Right kidney (tissue), 1 donor: ENCODE measurements around the gene QSOX1.

Source experiments
- DNase-seq: peaks from one replicate; pipeline ENCODE4 v3.0.0-alpha.2; 2016

Gene QSOX1

DNA sequence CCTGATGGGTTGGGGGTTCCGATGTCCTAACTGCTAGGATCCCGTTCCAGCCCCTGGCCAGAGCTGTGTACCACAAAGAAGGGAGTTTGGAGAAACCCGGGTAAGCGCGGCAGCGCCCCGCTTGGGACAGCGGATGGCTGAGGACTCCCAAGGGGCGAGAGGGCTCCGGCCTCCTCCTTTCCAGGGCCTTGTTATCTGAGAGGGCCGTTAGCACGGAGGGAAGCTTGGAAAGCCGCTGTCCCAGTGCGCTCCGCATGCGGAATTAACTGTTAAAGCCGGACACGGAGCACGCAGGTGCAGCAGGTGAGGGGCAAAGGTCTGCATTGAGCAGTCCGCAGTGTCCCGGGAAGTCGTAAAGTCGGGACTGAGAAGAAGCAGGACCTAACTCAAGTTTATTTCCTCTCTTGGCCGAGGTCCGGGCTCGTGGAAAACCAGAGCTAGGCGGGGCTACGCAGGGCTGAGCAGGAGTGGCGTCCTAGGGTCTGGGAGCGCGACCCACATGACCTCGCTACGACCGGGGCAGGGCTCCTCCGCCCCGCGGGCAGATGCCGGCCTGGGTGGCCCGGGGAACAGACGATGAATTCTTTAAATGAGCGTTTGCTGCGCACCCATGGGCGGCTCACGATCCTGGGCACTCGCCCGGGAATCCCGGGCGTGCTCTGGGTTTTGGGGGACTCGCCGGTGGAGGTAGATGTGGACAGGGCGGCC is 79.9 kb downstream of the QSOX1 start:
- peak; percentile 69 for DNase-seq

DNA sequence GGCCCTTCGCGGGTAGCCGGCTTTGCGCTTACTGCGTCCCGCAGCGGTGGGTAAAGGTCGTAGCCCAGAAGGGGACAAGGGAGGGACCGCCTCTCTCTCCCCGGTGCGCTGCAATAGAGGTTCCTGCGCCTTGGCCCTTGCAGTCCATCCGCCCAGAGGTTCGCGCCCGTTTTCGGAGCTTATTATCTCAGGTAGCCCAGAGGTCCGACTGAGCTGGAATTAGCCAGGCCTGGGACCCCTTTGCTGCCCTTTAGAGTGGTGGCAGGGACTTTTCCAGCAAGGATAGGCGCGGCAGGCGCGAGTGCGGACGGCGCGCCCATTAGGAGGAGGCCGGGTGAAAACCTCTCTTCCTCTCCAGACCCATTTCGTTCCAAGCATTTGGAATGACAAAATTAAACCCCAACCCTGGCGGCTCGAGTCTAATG is 80.4 kb downstream of the QSOX1 start:
- DNase-seq = peak; percentile 73

DNA sequence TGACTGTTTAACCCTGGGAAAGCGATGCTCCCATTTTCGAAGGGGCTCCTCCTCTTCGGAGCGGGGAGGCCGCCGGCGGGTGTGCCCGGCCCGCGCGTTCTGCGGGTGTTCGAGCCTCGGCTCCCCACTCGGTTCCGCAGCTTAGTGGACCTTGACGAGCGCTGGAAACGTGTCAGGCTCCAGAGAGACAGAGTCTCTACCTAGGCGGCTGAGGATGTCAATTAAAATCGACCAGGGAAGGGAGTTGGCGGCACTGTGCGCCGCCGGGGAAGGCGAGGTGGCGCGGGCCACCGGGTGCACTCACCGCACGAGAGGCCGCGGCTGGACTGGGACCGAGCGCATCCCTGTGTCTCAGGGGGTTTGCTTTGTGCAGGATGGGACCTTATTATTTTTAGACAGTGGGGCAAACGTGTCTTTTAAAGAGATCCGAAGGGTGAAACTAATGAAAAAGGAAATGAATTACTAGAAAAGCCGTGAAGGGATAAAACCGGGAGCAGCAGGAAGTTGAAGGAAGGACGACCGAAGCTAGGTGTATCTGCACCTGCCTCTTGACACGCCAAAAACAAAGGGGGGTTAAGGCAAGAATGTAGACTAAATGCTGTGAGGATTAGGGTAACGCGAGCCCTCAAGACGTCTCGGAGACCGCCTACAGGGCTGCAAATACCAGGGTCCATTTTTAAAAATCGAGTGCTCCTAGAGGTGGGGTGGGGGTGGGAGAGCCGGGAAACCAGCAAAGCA is 81.0 kb downstream of the QSOX1 start:
- peak; percentile 28 for DNase-seq

DNA sequence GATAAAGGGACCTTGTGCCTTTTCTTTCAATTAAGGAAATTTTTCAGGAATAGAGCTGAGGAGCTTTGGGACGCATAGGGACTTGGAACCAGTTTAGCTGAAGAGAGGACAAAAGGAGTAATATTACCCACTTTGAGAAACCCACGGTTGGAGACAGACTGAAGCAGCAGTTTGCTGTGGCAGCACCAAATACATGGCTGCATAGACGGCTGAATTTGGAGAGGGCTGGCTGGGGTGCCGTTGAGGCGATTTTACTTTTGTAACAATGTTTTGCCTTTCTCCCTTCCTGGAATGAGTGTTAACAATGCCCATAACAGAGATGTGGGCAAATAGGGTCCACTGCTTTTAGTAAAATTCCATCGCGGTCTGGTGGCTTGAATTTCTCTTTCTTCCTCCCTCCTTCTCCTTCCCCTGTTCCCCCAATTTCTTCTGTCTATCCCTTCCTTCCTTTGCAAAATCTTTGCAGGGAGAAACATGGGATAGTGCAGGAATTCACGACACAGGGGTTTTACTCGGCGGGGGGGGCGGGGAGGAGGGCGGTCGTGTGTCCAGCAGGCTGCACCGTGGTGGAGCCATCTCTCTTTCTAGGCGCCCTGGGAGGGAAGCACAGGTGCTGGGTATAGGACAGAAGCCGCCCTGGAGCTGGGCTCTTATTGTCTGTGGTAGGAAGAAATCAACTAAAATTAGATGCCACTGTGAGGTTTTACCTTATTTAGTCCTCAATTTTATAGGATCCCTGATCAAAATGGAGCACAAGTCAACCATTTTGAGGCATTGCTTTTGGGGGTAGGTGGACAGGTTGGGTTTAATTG is 82.2 kb downstream of the QSOX1 start:
- DNase-seq = peak; percentile 36

DNA sequence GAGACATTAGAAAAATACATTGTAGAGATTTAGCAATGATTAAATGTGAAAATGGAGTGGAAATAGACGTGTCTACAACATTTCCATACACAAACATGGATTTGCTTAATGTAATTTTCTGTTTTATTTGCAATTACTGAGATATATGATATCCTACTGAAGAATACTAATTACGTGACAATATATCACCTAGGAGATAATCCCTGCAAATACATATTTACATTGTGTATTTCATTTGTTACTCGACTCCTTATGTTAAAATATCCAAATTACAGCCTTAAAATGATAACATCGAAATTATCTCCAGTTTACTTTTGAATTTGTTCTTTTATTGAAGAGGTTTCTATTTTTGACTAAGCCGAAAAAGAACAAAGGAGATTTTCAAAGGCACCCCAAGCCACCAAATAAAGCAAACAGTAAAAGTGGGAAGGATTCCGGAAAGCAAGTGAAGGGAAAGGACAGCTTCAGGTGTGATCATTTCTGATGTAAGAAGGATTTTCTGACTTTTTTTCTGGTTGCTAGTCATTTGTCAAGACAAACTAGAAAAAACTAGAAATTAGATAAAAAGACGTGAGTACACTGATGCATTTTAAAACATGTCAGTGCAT is 83.3 kb downstream of the QSOX1 start:
- DNase-seq = no peak

DNA sequence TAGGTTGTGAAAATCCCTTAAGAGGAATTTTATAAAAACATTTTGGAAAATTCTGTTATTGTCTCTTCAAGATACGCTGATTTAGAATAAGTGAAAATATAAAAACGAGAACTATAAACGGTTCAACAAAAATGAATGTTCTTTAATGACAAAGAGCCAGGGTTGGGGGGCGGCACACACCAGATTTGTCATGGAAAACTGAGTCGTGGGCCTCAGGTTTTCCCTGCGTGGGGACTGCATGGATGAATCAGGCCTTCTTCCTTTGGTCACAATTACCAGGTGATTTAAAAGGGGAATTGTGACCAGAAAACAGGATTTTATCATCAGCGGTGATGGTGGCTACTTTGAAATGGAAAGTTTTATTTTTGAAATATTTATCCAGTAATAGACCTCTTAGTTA is 84.0 kb downstream of the QSOX1 start:
- DNase-seq = no peak

DNA sequence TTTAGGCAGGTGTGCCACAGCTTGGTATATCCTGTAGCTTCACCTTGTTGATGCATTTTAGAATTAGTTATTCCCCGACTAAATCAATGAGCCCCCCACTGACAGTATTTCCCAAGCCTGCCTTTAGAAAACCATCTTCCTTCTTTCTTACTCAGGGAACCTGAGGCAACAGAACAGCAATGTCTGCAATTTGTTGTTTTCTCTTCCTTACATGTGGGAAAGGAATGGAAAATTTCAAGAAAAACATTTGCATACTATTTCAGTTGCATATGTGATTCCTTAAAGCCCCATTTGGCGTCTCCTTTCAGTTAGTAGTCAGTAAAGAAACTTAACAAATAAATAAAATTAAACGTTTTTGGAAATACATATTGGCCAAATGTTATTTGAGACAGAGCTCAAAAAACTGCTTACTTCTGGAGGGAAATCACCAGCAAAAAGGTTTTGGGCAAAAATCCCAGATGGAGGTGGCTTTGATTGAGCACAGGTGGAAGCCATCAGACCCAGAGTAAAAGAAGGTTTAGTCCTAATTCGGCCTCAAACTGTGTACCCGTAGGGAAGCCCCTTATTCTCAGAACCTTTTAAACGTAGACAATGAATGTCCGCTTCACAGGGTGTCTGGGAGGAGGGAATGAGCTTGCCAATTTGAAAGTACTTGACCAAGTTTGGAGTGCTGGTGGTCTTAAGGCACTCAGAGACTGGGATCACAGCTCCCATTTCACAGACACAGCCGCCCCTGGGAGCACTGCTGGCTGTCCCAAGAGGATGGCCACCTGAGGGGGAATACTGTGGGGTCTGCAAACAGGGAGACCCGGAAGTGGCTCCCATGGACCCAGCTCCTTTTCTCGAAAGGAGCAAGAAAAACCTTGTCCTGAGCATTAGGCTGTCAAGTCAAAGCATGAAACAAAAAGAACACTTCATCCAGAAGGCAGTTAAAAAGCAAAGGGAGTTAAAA is 84.8 kb downstream of the QSOX1 start:
- DNase-seq = peak; percentile 15

DNA sequence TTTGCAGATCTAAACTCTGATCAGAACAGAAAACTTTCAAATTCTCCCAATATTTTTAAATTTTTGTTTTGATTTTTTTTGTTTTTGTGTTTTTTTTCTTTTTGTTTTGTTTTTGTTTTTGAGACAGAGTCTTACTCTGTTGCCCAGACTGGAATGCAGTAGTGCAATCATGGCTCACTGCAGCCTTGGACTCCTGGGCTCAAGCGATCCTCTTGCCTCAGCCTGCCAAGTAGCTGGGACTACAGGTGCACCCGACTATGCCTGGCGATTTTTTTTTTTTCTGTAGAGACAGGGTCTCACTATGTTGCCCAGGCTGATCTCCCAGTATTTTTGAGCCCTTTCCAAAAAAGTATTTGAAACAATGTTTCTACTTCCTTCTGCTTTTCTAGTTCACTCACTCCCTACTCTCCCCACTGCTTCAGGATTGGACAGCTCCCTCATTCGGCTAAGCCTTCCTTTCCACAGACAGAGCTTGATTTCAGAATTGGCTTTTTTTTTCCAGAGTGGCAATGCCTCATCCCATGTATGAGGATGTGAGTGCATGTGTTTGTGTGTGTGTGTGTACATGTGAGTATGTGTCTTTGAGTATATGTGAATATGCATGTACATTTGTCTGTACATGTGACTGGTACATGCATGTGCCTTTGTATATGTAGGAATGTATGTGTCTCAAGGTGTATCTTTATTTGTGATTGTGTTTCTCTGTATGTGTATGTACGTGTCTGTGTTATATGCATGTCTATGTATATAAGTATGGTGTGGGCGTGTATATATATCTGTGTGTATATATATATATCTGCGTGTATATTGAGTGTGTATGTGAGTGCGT is 87.3 kb downstream of the QSOX1 start:
- DNase-seq = no peak

DNA sequence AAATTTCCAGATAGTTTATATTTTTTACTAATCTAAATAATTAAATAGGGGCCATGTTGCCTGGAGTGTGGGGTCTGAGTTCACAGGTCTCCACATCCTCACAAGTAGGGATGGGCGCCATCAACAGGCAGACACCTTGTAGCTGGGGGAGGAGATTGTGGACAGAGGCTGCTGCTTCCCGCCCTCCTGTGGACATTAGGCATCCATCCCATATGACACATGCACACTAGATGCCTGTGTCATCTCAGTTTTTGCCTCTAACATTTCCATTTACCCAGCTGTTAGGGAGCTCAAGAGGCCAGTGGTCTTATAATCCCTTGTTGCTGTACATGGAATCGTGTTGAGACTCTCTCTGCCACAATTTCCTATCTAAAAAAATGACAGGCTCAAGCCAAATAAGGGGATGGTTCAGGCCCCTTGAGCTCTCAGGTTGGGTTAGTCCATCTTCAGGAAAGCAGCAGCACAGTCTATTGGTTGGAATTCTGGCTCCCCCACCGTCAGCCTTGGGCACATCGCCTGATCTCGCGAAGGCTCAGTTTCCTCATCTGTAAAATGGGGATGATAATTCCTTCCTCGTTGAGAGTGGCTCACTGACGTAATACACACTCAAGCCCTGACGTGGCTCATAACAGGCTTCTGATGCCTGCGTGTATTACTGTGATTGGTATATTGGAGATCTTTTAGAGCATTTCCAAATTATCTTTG is 89.0 kb downstream of the QSOX1 start:
- DNase-seq = no peak

DNA sequence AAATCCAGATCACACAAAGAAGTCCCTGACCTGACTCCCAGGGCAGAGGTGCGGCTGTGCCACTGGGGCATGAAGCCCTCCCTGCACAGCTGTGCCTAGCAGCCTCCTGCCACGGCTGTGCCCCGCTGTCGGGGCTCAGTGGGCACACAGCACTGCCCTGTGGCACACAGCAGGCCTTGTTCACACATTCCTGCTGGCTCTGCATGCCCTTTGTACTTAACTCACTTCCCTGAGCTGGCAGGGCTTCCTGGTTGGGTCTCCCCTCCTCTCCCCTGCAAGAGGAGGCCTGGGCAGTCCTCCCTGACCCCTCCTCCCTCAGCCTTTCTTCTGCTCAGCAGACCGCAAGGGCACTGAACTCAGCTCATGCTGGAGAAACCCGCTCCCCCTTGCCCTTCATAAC is 90.2 kb downstream of the QSOX1 start:
- DNase-seq = no peak

DNA sequence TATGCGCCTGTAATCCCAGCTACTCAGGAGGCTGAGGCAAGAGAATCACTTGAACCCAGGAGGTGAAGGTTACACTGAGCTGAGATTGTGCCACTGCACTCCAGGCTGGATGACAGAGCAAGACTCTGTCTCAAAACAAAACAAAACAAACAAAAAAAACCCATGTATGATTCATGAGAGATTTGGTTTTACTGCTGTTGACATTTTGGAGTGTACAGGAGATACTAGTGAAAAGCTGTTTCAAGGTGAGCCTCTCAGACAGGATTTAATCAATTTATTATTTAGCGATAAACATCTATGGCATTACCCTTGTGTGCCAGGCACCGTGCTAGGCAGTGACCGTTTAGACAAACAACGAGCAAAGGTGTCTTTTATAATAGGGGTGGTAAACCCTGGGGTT is 91.9 kb downstream of the QSOX1 start:
- no peak for DNase-seq

DNA sequence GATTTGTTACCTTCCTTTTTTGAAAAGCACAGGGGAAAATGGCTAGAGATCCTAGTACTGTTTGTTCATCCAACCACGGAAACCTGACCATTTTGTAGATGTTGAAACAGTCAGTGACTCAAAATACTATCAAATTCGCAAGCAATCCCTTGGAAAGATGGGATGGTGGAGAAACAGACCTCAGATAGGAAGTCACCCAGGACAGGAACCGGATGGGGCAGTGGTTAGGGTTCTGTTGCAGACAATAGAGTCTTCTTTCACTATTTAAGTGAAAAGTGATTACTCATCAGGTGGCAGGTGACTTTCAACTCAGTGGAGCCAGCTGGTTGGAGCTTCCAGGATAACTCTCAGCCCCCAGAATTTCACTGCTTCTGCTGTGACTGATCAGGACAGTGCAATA is 92.4 kb downstream of the QSOX1 start:
- DNase-seq = no peak

DNA sequence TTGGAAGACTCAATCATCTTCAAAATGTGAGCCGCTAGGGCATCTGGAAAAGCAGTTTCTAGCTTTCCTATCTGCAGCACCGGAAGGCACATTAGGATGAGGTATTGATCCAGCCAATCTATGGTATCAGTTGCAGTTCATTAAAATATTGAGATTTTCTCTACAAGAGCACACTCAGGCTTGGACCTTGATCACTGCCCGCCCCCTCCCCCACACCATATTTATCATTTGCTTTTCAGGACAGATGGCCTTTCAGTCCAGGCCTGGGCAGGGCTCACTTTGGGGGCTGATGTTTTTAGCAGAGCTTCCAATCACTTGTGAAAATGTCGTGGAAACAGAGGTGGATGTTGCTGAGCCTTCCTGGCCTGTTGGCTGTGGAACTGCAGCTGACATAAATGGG is 92.9 kb downstream of the QSOX1 start:
- DNase-seq = no peak

DNA sequence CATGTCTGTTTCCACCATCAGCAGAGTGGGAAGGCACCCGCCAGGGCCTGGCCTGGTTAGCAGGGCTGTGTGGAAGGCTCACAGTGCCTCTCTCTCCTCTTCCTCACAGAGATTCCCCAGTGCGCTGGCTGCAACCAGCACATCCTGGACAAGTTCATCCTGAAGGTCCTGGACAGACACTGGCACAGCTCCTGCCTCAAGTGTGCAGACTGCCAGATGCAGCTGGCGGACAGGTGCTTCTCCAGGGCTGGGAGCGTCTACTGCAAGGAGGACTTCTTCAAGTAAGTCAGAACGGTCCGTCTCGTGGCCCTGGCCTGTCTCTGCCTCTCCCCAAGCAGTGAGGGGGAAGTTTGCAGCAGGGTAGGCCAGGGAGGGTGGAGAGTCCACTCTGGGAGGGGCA is 93.5 kb downstream of the QSOX1 start:
- no peak for DNase-seq

DNA sequence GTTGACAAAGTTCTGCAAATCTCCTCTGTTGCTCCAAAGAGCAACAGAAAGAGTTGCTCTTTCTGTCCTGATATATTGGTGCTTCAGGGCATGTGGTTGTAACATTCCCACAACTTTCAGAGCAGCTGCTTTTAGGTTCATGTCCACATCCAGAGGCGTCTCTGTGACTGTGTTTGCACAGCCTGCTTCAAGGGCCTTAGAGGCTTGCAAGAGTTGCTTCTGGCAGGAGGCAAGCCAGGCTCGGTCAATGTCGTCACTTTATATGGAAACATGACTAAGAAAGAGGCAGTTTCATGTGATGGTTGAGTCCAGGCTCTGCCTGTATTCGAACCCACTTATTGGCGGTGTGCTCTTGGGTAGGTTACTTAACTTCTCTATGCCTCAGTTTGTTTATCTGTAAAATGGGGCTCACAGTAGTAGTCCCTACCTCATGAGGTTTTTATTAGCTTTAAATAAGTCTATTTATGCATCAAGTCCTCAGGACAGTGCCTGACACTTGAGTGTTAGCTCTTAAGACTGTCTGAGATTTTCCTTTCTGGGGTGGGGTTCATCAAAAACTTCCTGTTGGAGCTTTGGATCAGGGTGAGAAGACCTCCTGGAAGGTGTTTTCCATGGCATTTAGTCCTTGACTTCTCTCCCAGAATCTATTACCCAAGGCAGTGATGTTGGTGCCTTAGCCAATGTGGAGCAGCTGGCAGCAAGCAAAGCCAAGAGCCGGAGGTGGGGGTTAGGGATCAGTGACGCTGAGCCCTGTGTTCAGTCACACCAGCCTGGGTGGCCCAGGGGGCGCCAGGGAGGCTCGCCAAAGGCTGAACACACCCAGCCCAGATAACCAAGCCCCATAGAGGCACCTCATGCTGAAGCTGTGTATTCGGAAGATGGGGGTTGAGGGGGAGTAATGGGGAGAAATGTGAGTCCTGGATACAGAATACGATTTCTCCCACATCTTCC is 94.3 kb downstream of the QSOX1 start:
- no peak for DNase-seq

DNA sequence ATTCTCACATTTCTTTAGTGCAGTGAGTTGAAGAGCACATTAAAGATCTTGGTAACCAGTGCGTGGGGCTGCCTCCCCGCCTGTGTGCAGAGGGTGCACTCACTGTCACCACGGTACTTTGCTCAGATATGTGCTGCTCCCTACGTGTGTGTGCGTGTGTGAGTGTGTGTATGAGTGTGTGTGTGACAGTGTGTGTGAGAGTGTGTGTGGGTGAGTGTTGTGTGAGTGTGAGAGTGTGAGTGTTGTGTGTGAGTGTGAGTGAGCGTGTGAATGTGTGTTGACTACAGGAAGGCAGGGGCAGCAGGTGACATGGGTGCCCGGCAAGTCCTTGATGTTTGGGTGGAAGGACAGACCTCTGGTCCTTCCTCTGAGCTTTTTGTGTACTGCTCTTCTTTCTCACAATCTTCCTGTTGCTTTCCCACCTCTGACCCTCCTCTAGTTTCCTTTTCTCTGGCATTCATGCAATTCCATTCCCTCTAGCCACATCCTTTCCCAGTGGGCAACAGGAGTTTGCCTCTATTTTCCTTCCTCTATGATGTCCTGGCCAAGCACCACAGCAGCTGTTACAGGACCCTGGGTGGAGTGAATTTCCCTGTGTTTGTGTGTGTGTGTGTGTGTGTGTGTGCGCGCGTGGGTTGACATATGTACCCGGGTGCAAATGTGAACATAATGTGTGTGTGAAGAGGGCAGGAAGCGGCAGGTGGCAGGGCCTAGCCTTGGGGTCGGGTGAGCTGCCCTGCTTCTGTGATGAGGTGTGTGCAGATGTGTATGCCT is 95.2 kb downstream of the QSOX1 start:
- no peak for DNase-seq

DNA sequence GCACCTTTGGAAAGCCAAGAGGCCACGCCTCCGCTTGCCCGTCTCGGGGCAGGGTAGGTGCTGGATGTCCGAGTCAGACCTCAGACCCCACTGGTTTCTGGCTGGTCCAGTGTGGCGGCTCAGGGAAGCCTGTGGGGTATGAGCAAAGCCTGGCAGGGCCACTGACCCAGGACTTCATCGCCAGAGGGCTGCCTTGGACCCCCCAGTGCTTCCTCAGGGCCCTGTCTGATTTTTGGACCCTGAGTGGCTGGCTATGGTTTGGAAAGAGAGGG is 95.8 kb downstream of the QSOX1 start:
- DNase-seq = no peak

DNA sequence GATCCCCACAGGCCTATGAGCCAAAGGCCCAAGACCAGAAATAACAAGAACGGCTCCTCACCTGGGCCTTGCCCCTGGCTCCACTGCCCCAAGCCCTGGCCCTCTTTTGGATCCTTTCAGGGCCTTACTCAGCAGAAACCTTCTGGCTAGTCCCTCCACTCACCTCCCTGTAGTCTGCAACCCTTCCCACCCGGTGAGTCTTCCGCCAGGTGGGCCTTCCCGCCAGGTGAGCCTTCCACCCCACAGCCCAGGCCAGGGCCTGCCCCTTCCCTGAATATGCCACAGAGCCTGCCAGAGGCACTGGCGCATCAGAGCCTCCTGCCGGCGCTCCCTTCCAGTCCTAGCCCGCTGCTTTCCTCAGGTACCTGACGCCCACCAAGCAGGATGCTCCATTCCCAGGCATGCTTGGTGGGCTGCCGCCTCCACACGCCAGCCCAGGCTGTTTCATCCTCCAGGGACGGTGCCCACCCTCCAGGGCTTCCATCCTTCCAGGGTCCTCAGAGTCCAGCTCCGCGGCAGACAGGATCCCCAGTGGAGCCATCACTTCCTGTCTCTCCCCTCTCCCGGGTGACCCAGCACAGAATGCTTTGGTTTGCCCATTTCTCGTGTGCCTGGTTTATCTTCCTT is 96.3 kb downstream of the QSOX1 start:
- no peak for DNase-seq
